Measurements from ENCODE around the gene HDHD5.

The HDHD5 gene

GRCh38 chr22:17140826-17141766 is 18.0 kb downstream of the HDHD5 start:
- Histone ChIP-seq H3K4me1 (ENCODE audit: insufficient read depth, poor library complexity, severe bottlenecking) (no peaks in the 10 kb centered on the region), H3K27ac (ENCODE audit: poor library complexity, severe bottlenecking) (no peak overlapping the region), H3K4me3 (ENCODE audit: severe bottlenecking) (no peak overlapping the region), H3K27me3 (ENCODE audit: insufficient read depth, poor library complexity, severe bottlenecking) (no peaks in the 10 kb centered on the region), H3K36me3 (ENCODE audit: low read depth) (peaks cover 23% of the 10 kb centered on the region), H3K9me3 (ENCODE audit: severe bottlenecking) (no peaks in the 10 kb centered on the region)
- ATAC-seq (ENCODE audit: low read depth), result no peak
- TF ChIP-seq CTCF (IDR thresholded peaks at IDR 0.05; ENCODE audit: poor library complexity, severe bottlenecking), result no peak
- DNase-seq (ENCODE audit: low spot score), result no peak

GRCh38 chr22:17140022-17140421 is 19.1 kb downstream of the HDHD5 start:
- no peak for ATAC-seq (ENCODE audit: low read depth)

GRCh38 chr22:17138513-17138912 is 20.6 kb downstream of the HDHD5 start:
- Histone ChIP-seq H3K4me3 (ENCODE audit: severe bottlenecking) (no peak overlapping the region), H3K4me1 (ENCODE audit: insufficient read depth, poor library complexity, severe bottlenecking) (no peaks in the 10 kb centered on the region), H3K36me3 (ENCODE audit: low read depth) (peaks cover 18% of the 10 kb centered on the region), H3K27ac (ENCODE audit: poor library complexity, severe bottlenecking) (no peak overlapping the region), H3K27me3 (ENCODE audit: insufficient read depth, poor library complexity, severe bottlenecking) (no peaks in the 10 kb centered on the region), H3K9me3 (ENCODE audit: severe bottlenecking) (no peaks in the 10 kb centered on the region)
- no peak for TF ChIP-seq CTCF (IDR thresholded peaks at IDR 0.05; ENCODE audit: poor library complexity, severe bottlenecking)
- no peak for DNase-seq (ENCODE audit: low spot score)
- ATAC-seq (ENCODE audit: low read depth), result no peak

More at GRCh38 chr22:17140022-17140421, 19.1 kb downstream of the HDHD5 start:
- Histone ChIP-seq H3K4me1 (ENCODE audit: insufficient read depth, poor library complexity, severe bottlenecking) (no peaks in the 10 kb centered on the region), H3K4me3 (ENCODE audit: severe bottlenecking) (no peak overlapping the region), H3K36me3 (ENCODE audit: low read depth) (peaks cover 23% of the 10 kb centered on the region), H3K27ac (ENCODE audit: poor library complexity, severe bottlenecking) (no peak overlapping the region), H3K9me3 (ENCODE audit: severe bottlenecking) (no peaks in the 10 kb centered on the region), H3K27me3 (ENCODE audit: insufficient read depth, poor library complexity, severe bottlenecking) (no peaks in the 10 kb centered on the region)
- DNase-seq (ENCODE audit: low spot score), result no peak
- no peak for TF ChIP-seq CTCF (IDR thresholded peaks at IDR 0.05; ENCODE audit: poor library complexity, severe bottlenecking)

GRCh38 chr22:17137861-17138425 is 21.1 kb downstream of the HDHD5 start:
- no peak for ATAC-seq (ENCODE audit: low read depth)

More at GRCh38 chr22:17137861-17138425, 21.1 kb downstream of the HDHD5 start:
- Histone ChIP-seq H3K4me1 (ENCODE audit: insufficient read depth, poor library complexity, severe bottlenecking) (no peaks in the 10 kb centered on the region), H3K27ac (ENCODE audit: poor library complexity, severe bottlenecking) (no peak overlapping the region), H3K27me3 (ENCODE audit: insufficient read depth, poor library complexity, severe bottlenecking) (no peaks in the 10 kb centered on the region), H3K4me3 (ENCODE audit: severe bottlenecking) (no peak overlapping the region), H3K36me3 (ENCODE audit: low read depth) (peaks cover 18% of the 10 kb centered on the region), H3K9me3 (ENCODE audit: severe bottlenecking) (no peaks in the 10 kb centered on the region)
- no peak for TF ChIP-seq CTCF (IDR thresholded peaks at IDR 0.05; ENCODE audit: poor library complexity, severe bottlenecking)
- DNase-seq (ENCODE audit: low spot score), result no peak
